ENCODE measurements around the gene LCTL.

The LCTL gene

GRCh38 chr15:66608881-66609280 lies 43.1 kb upstream of the LCTL start:
- no peak overlapping the region for H3K4me3 ChIP-seq (ENCODE audit: low read depth, low read length)
- DNase-seq (ENCODE audit: low read depth), result no peak
- TF ChIP-seq CTCF (IDR thresholded peaks at IDR 0.05; ENCODE audit: low read depth, low read length, missing control alignments), result no peak

- H3K4me3 ChIP-seq (ENCODE audit: low read depth, low read length), result no peak overlapping the region
- no peak for TF ChIP-seq CTCF (IDR thresholded peaks at IDR 0.05; ENCODE audit: low read depth, low read length, missing control alignments)
- no peak for DNase-seq (ENCODE audit: low read depth)
Measured at GRCh38 chr15:66608159-66608558, 42.4 kb upstream of the LCTL start.

- H3K4me3 ChIP-seq (ENCODE audit: low read depth, low read length), result no peak overlapping the region
- peak; percentile 88 for TF ChIP-seq CTCF (IDR thresholded peaks at IDR 0.05; ENCODE audit: low read depth, low read length, missing control alignments)
- DNase-seq (ENCODE audit: low read depth), result peak; percentile 19
Measured at GRCh38 chr15:66603301-66604179, 37.7 kb upstream of the LCTL start.

GRCh38 chr15:66601521-66601920 lies 35.7 kb upstream of the LCTL start:
- no peak for DNase-seq (ENCODE audit: low read depth)

GRCh38 chr15:66600240-66600627 lies 34.4 kb upstream of the LCTL start:
- H3K4me3 ChIP-seq (ENCODE audit: low read depth, low read length), result no peak overlapping the region
- DNase-seq (ENCODE audit: low read depth), result no peak
- TF ChIP-seq CTCF (IDR thresholded peaks at IDR 0.05; ENCODE audit: low read depth, low read length, missing control alignments), result no peak

More at GRCh38 chr15:66601521-66601920, 35.7 kb upstream of the LCTL start:
- H3K4me3 ChIP-seq (ENCODE audit: low read depth, low read length), result no peak overlapping the region
- TF ChIP-seq CTCF (IDR thresholded peaks at IDR 0.05; ENCODE audit: low read depth, low read length, missing control alignments), result no peak

GRCh38 chr15:66599536-66600239 lies 33.9 kb upstream of the LCTL start:
- TF ChIP-seq CTCF (IDR thresholded peaks at IDR 0.05; ENCODE audit: low read depth, low read length, missing control alignments), result no peak
- no peak overlapping the region for H3K4me3 ChIP-seq (ENCODE audit: low read depth, low read length)
- DNase-seq (ENCODE audit: low read depth), result no peak

All from GM12864 (cell line).